HCT116 (cell line): ENCODE measurements around the gene TEKT3. TPM values are rescaled to one million over a fixed set of nuclear protein-coding genes. Genes with fewer than 3 reads are reported as not detected.

ENCODE experiments used
- ATAC-seq: fragments of 200-7000 bp; cut with Tn5 transposase; 2 replicates; pipeline ENCODE4 v1.9.1; 2020; ENCODE audit warnings: mild to moderate bottlenecking, moderate library complexity
- BruUV-seq: library from RNA; stranded (reverse); fragments of 400-500 nt; replicated peaks from 2 replicates; lab custom pipeline; 2021; lab: Mats Ljungman, UMichigan
- CTCF ChIA-PET: fragments of 300-600 bp; sonication (Branson Sonifier 250); formaldehyde crosslinking; loops from one replicate; lab custom pipeline; 2021; ENCODE audit warnings: antibody characterized with exemption; lab: Charles Lee
- POLR2A ChIA-PET: fragments of 300-600, 350-600 bp; sonication (Branson Sonifier 250); formaldehyde crosslinking; loops from one replicate; lab custom pipeline; 2021; ENCODE audit warnings: antibody characterized with exemption; lab: Charles Lee
- RAD21 ChIA-PET, 2 experiments: fragments of 300-600 bp; sonication (Branson Sonifier 250); formaldehyde crosslinking; loops; one replicate each; lab custom pipeline; 2023; ENCODE audit warnings: low total read pairs in 2 of 2; ENCODE audit not compliant: uncharacterized antibody in 2 of 2, unreplicated experiment in 2 of 2, low non-redundant PET in 1 of 2; lab: Charles Lee
- DNase-seq: peaks from one replicate; pipeline ENCODE4 v3.0.0-alpha.2; 2010; ENCODE audit warnings: low read depth, low spot score
- H2AFZ ChIP-seq: fragments of 200-600 bp; shearing (Covaris generic), sonication (generic); 2 replicates; pipeline ENCODE4 v1.6.1; 2017; ENCODE audit warnings: low read depth, mixed run types, mixed read lengths, antibody characterized with exemption, low read length; ENCODE audit not compliant: poor library complexity, severe bottlenecking
- H3K27ac ChIP-seq: 2 replicates; pipeline ENCODE4 v1.5.1; 2012; ENCODE audit warnings: low read depth, low read length
- H3K27me3 ChIP-seq: fragments of 200-600 bp; sonication (generic); 2 replicates; pipeline ENCODE4 v1.6.1; 2016; ENCODE audit warnings: mixed run types, low read length, mixed read lengths; ENCODE audit not compliant: insufficient read depth
- H3K36me3 ChIP-seq, 2 experiments: fragments of 200-500 bp in 1 of 2; fragments of 200-600 bp in 1 of 2; sonication (Bioruptor generic) in 1 of 2; sonication (generic) in 1 of 2; 2 replicates each; pipeline versions ENCODE4 v1.5.1 to v1.6.1; 2014 to 2016; ENCODE audit warnings: low read length in 2 of 2, inconsistent platforms in 1 of 2, mixed read lengths in 1 of 2, mixed run types in 1 of 2; ENCODE audit not compliant: insufficient read depth in 2 of 2, control insufficient read depth in 1 of 2
- H3K4me1 ChIP-seq, 2 experiments: fragments of 200-600 bp in 1 of 2; sonication (generic) in 1 of 2; 2 replicates each; pipeline versions ENCODE4 v1.5.1 to v1.6.1; 2012 to 2017; ENCODE audit warnings: low read length in 2 of 2, inconsistent platforms in 1 of 2, mild to moderate bottlenecking in 1 of 2, mixed read lengths in 1 of 2, mixed run types in 1 of 2, moderate library complexity in 1 of 2; ENCODE audit not compliant: insufficient read depth in 2 of 2, control insufficient read depth in 1 of 2
- H3K4me2 ChIP-seq: fragments of 200-600 bp; sonication (generic); 2 replicates; pipeline ENCODE4 v1.6.1; 2017; ENCODE audit warnings: mixed run types, low read length, mixed read lengths
- H3K4me3 ChIP-seq, 2 experiments: fragments of 200-600 bp in 1 of 2; sonication (generic) in 1 of 2; replicated peaks in 1 of 2; 2 replicates each; pipeline ENCODE4 v1.5.1; 2011 to 2016; ENCODE audit warnings: low read length in 2 of 2, control low read depth in 1 of 2, low read depth in 1 of 2, mild to moderate bottlenecking in 1 of 2, mixed read lengths in 1 of 2, mixed run types in 1 of 2
- H3K79me2 ChIP-seq: fragments of 200-600 bp; sonication (generic); 2 replicates; pipeline ENCODE4 v1.6.1; 2017; ENCODE audit warnings: mild to moderate bottlenecking, mixed run types, low read length, moderate library complexity, mixed read lengths; ENCODE audit not compliant: insufficient read depth
- H3K9ac ChIP-seq: fragments of 200-600 bp; sonication (generic); 2 replicates; pipeline ENCODE4 v1.6.1; 2016; ENCODE audit warnings: low read length, mixed read lengths
- H3K9me2 ChIP-seq: fragments of 200-600 bp; sonication (generic), shearing (Covaris generic); 2 replicates; pipeline ENCODE4 v1.6.1; 2017; ENCODE audit warnings: mixed run types, mild to moderate bottlenecking, moderate library complexity; ENCODE audit not compliant: insufficient read depth
- H3K9me3 ChIP-seq, 2 experiments: fragments of 200-500 bp in 1 of 2; fragments of 200-600 bp in 1 of 2; sonication (Bioruptor generic) in 1 of 2; sonication (generic) in 1 of 2; 2 replicates each; pipeline ENCODE4 v1.6.1; 2014 to 2017; ENCODE audit warnings: low read length in 2 of 2, mixed read lengths in 2 of 2, inconsistent platforms in 1 of 2, low read depth in 1 of 2, mild to moderate bottlenecking in 1 of 2, mixed run types in 1 of 2, moderate library complexity in 1 of 2; ENCODE audit not compliant: control insufficient read depth in 1 of 2, insufficient read depth in 1 of 2
- H4K20me1 ChIP-seq: fragments of 200-600 bp; sonication (generic), shearing (Covaris generic); 2 replicates; pipeline ENCODE4 v1.6.1; 2017; ENCODE audit warnings: mixed run types, mild to moderate bottlenecking, moderate library complexity; ENCODE audit not compliant: insufficient read depth
- CEBPB ChIP-seq: IDR thresholded peaks from 2 replicates; pipeline ENCODE4 v1.6.1; 2012; ENCODE audit warnings: low read depth
- ELF1 ChIP-seq: IDR thresholded peaks from 2 replicates; pipeline ENCODE4 v1.6.1; 2012; ENCODE audit warnings: low read depth, borderline replicate concordance
- SIN3A ChIP-seq: IDR thresholded peaks from 2 replicates; pipeline ENCODE4 v1.6.1; 2012; ENCODE audit warnings: low read depth
- SRF ChIP-seq: IDR thresholded peaks from 2 replicates; pipeline ENCODE4 v1.6.1; 2012; ENCODE audit warnings: low read depth
- TCF7L2 ChIP-seq: IDR thresholded peaks from 2 replicates; pipeline ENCODE4 v1.7.0; 2011; ENCODE audit warnings: borderline replicate concordance, inconsistent platforms; ENCODE audit not compliant: insufficient read depth, insufficient read length; ENCODE audit errors: extremely low read depth
- ZFX ChIP-seq: fragments of 450-650 bp; IDR thresholded peaks from 2 replicates; pipeline ENCODE4 v1.6.1; 2017
- ZNF274 ChIP-seq: fragments of 200-500 bp; sonication (Bioruptor generic); IDR thresholded peaks from 2 replicates; pipeline ENCODE4 v1.6.1; 2014; ENCODE audit warnings: mild to moderate bottlenecking, low read depth, low read length, inconsistent platforms
- intact Hi-C: fragments of 100-400 bp; cut with micrococcal nuclease; formaldehyde crosslinking; loops from 2 replicates; pipeline ENCODE4 v1.10.0; 2022
- total RNA-seq: library from RNA; stranded (reverse); gene quantifications from one replicate; pipeline ENCODE4 v1.2.1, GENCODE V29; 2021; ENCODE audit not compliant: unreplicated experiment
- TF ChIP-seq, protein P1 (sequence below): IDR thresholded peaks from 2 replicates; pipeline ENCODE4 v1.6.1; 2012
- TF ChIP-seq, protein P2 (sequence below): IDR thresholded peaks from 2 replicates; pipeline ENCODE4 v1.6.1; 2012; ENCODE audit warnings: low read depth

The TEKT3 gene
- total RNA-seq, 1 experiment from 2014 or later: 0.64 TPM

DNA sequence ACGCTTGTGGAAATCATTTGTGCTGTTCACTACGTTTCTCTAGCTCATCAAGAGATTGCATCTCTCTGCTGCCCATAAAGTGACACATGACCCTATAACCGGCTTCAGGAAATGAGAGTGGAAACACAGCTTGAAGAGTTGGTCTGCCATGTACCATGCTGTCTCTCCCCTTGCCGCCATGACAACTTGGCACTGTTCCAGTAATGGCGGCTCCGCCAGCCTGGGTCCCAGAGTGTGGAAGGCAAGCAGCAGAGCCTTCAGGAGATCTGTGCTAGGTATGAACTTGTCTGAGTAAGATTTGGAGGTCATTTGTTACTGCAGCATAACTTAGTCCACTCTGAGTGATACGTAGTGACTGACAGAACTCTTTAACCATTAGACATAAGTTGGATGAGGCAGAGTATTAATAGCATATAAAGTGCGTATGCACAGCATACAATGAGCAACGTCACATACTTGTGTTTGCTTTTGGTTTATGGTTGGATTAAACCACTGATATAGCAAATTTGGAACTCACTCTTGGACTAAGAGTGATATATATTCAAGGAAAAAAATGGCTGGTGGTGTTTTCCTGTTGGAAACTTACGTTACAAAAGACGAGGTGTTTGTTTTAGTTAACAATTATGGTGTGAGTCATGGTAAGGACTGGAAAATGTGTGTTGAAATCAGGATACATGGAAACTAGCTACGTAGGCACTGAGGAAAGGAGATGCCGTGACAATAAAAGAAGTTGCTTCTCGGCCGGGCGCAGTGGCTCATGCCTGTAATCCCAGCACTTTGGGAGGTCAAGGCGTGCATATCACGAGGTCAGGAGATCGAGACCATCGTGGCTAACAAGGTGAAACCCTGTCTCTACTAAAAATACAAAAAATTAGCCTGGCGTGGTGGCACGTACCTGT is 51.9 kb downstream of the TEKT3 start (continued):
- no peak for TF ChIP-seq ZFX
- TF ChIP-seq SRF: no peak
- TF ChIP-seq, protein P1, sequence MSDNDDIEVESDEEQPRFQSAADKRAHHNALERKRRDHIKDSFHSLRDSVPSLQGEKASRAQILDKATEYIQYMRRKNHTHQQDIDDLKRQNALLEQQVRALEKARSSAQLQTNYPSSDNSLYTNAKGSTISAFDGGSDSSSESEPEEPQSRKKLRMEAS: no peak

DNA sequence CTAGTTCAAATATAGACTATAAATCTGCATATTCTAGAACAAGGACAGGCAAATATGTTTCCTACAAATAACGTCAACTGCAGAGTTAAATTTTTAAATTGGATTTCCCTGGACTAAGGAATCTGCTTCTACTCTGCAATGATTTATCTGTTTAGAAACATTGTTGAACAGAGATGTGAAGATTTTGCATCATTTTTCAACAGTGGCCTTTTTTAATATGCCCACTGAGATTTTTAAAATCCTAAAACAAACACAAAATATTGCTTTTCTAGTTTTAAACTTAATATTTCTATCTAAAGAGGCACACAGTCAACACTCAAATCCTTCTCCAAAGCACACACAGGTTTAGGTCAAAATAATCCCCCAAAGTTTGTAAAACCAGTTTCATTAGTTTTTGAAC is 52.5 kb downstream of the TEKT3 start:
- Histone ChIP-seq H2AFZ (no peak overlapping the region), H3K36me3 (no peaks in the 10 kb centered on the region), H3K27me3 (no peaks in the 10 kb centered on the region), H3K27ac (no peak overlapping the region), H3K4me2 (no peak overlapping the region), H3K9me2 (no peaks in the 10 kb centered on the region), H3K4me1 (no peaks in the 10 kb centered on the region; a peak in 2 of 4 replicates), H3K9ac (no peak overlapping the region), H3K4me3 (no peak overlapping the region), H3K79me2 (no peaks in the 10 kb centered on the region)
- no peak for ATAC-seq
- ChIA-PET RAD21 (no interaction called here), CTCF (interaction anchor here (0.9 kb wide), 1 partner anchor 28 kb away, joined by 3 read pairs; no protein-coding TSS in a partner anchor), POLR2A (no interaction called here)
- no TSS peak for BruUV-seq
- intact Hi-C loops: no loop called here
- TF ChIP-seq TCF7L2 (no peak), ZNF274 (no peak), SIN3A (no peak), SRF (no peak), ELF1 (no peak), CEBPB (no peak)
- TF ChIP-seq, protein P2, sequence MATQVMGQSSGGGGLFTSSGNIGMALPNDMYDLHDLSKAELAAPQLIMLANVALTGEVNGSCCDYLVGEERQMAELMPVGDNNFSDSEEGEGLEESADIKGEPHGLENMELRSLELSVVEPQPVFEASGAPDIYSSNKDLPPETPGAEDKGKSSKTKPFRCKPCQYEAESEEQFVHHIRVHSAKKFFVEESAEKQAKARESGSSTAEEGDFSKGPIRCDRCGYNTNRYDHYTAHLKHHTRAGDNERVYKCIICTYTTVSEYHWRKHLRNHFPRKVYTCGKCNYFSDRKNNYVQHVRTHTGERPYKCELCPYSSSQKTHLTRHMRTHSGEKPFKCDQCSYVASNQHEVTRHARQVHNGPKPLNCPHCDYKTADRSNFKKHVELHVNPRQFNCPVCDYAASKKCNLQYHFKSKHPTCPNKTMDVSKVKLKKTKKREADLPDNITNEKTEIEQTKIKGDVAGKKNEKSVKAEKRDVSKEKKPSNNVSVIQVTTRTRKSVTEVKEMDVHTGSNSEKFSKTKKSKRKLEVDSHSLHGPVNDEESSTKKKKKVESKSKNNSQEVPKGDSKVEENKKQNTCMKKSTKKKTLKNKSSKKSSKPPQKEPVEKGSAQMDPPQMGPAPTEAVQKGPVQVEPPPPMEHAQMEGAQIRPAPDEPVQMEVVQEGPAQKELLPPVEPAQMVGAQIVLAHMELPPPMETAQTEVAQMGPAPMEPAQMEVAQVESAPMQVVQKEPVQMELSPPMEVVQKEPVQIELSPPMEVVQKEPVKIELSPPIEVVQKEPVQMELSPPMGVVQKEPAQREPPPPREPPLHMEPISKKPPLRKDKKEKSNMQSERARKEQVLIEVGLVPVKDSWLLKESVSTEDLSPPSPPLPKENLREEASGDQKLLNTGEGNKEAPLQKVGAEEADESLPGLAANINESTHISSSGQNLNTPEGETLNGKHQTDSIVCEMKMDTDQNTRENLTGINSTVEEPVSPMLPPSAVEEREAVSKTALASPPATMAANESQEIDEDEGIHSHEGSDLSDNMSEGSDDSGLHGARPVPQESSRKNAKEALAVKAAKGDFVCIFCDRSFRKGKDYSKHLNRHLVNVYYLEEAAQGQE: no peak
- TF ChIP-seq, all 23 proteins: peak for 0
- no peak for DNase-seq
- Histone ChIP-seq H3K9me3 (no peaks in the 10 kb centered on the region), H4K20me1 (no peaks in the 10 kb centered on the region)
